Endothelial cell of umbilical vein (primary cell): Measurements from ENCODE around the gene SVEP1. TPM values are rescaled to one million over a fixed set of nuclear protein-coding genes. Genes with fewer than 3 reads are reported as not detected.
A peak's percentile ranks its signal among the peaks of the same experiment; 100 is the strongest.

Source experiments
- BruUV-seq: library from RNA; stranded (reverse); fragments of 400-500 nt; replicated peaks from 2 replicates; lab custom pipeline; 2021; lab: Mats Ljungman, UMichigan
- CTCF ChIA-PET: fragments of 300-600, 350-600 bp; sonication (Branson Sonifier 250); formaldehyde crosslinking; loops from one replicate; lab custom pipeline; 2021; ENCODE audit warnings: antibody characterized with exemption, inconsistent platforms; lab: Charles Lee
- POLR2A ChIA-PET: fragments of 300-600, 350-600 bp; sonication (Branson Sonifier 250); formaldehyde crosslinking; loops from one replicate; lab custom pipeline; 2021; ENCODE audit warnings: antibody characterized with exemption, inconsistent platforms; lab: Charles Lee
- DNase-seq: peaks from one replicate; pipeline ENCODE4 v3.0.0-alpha.2; 2011; ENCODE audit warnings: low read depth, low spot score
- FAIRE-seq: peaks from 2 replicates; lab custom pipeline; 2011; peaks lifted over from hg19 to GRCh38; lab: Jason Lieb, UNC
- H2AFZ ChIP-seq: 2 replicates; pipeline ENCODE4 v1.6.0; 2012; ENCODE audit warnings: low read depth, low read length, control low read depth, inconsistent platforms
- H3K27ac ChIP-seq: 2 replicates; pipeline ENCODE4 v1.5.1; 2011; ENCODE audit warnings: low read depth, mild to moderate bottlenecking, control low read depth, low read length, moderate library complexity; ENCODE audit not compliant: insufficient read depth
- H3K27me3 ChIP-seq, 2 experiments: 2 replicates each; pipeline versions ENCODE4 v1.6.0 to v1.6.1; 2011; ENCODE audit warnings: low read length in 2 of 2, mixed read lengths in 1 of 2; ENCODE audit not compliant: control insufficient read depth in 2 of 2, insufficient read depth in 2 of 2
- H3K36me3 ChIP-seq, 2 experiments: 2 replicates in 1 of 2; 3 replicates in 1 of 2; pipeline ENCODE4 v1.5.1; 2011; ENCODE audit warnings: low read length in 2 of 2, mild to moderate bottlenecking in 1 of 2, moderate library complexity in 1 of 2; ENCODE audit not compliant: control insufficient read depth in 2 of 2, insufficient read depth in 2 of 2; ENCODE audit errors: extremely low read depth in 1 of 2
- H3K4me1 ChIP-seq: 3 replicates; pipeline ENCODE4 v1.5.1; 2011; ENCODE audit warnings: mild to moderate bottlenecking, low read length; ENCODE audit not compliant: control insufficient read depth, insufficient read depth; ENCODE audit errors: extremely low read depth
- H3K4me2 ChIP-seq: 2 replicates; pipeline ENCODE4 v1.6.1; 2011; ENCODE audit warnings: low read length, control low read depth, mixed read lengths; ENCODE audit not compliant: insufficient read depth
- H3K4me3 ChIP-seq, 3 experiments: fragments of 200-600 bp in 1 of 3; sonication (generic), shearing (Covaris generic) in 1 of 3; replicated peaks in 1 of 3; 2 replicates each; pipeline ENCODE4 v1.5.1; 2011 to 2016; ENCODE audit warnings: control low read depth in 3 of 3, low read length in 3 of 3, mild to moderate bottlenecking in 2 of 3, inconsistent platforms in 1 of 3, low read depth in 1 of 3, moderate library complexity in 1 of 3; ENCODE audit not compliant: insufficient read depth in 1 of 3
- H3K79me2 ChIP-seq: 2 replicates; pipeline ENCODE4 v1.6.0; 2012; ENCODE audit warnings: low read length, inconsistent platforms; ENCODE audit not compliant: control insufficient read depth, insufficient read depth
- H3K9ac ChIP-seq: replicated peaks from 2 replicates; pipeline ENCODE3; 2011; ENCODE audit warnings: low read length, control low read depth; ENCODE audit not compliant: insufficient read depth; ENCODE audit errors: extremely low read depth
- H3K9me1 ChIP-seq: replicated peaks from 3 replicates; pipeline ENCODE4 v1.6.0; 2011; ENCODE audit warnings: mild to moderate bottlenecking, low read length; ENCODE audit not compliant: control insufficient read depth, insufficient read depth; ENCODE audit errors: extremely low read depth
- H3K9me3 ChIP-seq: replicated peaks from 2 replicates; pipeline ENCODE4 v1.5.1; 2012; ENCODE audit warnings: low read length, inconsistent platforms; ENCODE audit not compliant: control insufficient read depth, insufficient read depth
- H4K20me1 ChIP-seq: replicated peaks from 2 replicates; pipeline ENCODE3; 2011; ENCODE audit warnings: mild to moderate bottlenecking, low read length; ENCODE audit not compliant: control insufficient read depth, insufficient read depth; ENCODE audit errors: extremely low read depth
- CTCF ChIP-seq, 2 donors: IDR thresholded peaks; 1 replicate in 1 of 2; 2 replicates in 1 of 2; pipeline ENCODE4 v1.5.1; 2011; ENCODE audit warnings: low read length in 2 of 2, mild to moderate bottlenecking in 2 of 2, moderate library complexity in 2 of 2, control low read depth in 1 of 2, inconsistent platforms in 1 of 2, low read depth in 1 of 2; ENCODE audit not compliant: insufficient read depth in 1 of 2; ENCODE audit errors: extremely low read depth in 1 of 2
- EZH2 ChIP-seq: IDR thresholded peaks from 2 replicates; pipeline ENCODE4 v1.6.1; 2012; ENCODE audit warnings: borderline replicate concordance, low read depth, mild to moderate bottlenecking, moderate library complexity, low read length, inconsistent platforms; ENCODE audit not compliant: severe bottlenecking
- FOS ChIP-seq: IDR thresholded peaks from 2 replicates; pipeline ENCODE4 v1.6.1; 2011; ENCODE audit warnings: mild to moderate bottlenecking, low read length, moderate library complexity, borderline replicate concordance; ENCODE audit not compliant: insufficient read depth
- GATA2 ChIP-seq: IDR thresholded peaks from 2 replicates; pipeline ENCODE4 v1.7.0; 2011; ENCODE audit warnings: low read depth, mild to moderate bottlenecking, moderate library complexity, mixed read lengths, low read length; ENCODE audit not compliant: insufficient read length, insufficient read depth
- JUN ChIP-seq: IDR thresholded peaks from 2 replicates; pipeline ENCODE4 v1.6.1; 2011; ENCODE audit warnings: borderline replicate concordance, low read depth; ENCODE audit not compliant: insufficient read length, insufficient read depth
- MAX ChIP-seq: IDR thresholded peaks from 2 replicates; pipeline ENCODE4 v1.6.1; 2011; ENCODE audit not compliant: insufficient read depth, insufficient read length
- MYC ChIP-seq: IDR thresholded peaks from one replicate; pipeline ENCODE4 v1.6.1; 2011; ENCODE audit warnings: mild to moderate bottlenecking, low read depth, low read length
- POLR2A ChIP-seq: IDR thresholded peaks from 2 replicates; pipeline ENCODE4 v1.6.1; 2012; ENCODE audit warnings: low read depth, mild to moderate bottlenecking, control low read depth, low read length
- POLR2AphosphoS5 ChIP-seq: IDR thresholded peaks from 2 replicates; pipeline ENCODE4 v1.6.1; 2012; ENCODE audit warnings: low read depth, mild to moderate bottlenecking, control low read depth, low read length, moderate library complexity; ENCODE audit not compliant: insufficient read depth
- dilution Hi-C: fragments of 300-500 bp; cut with MboI; formaldehyde crosslinking; loops from one replicate; pipeline ENCODE4 v1.15.0; 2019; ENCODE audit warnings: low sequenced_read_pairs; ENCODE audit not compliant: extremely low pct_ligation_motif_present
- intact Hi-C: fragments of 100-400 bp; cut with micrococcal nuclease; formaldehyde crosslinking; loops from one replicate; pipeline ENCODE4 v1.10.0; 2022
- polyA plus RNA-seq, 4 experiments: library from polyadenylated mRNA; depleted of rRNA in 3 of 4; stranded (reverse) in 3 of 4; unstranded in 1 of 4; fragments of >200 nt; gene quantifications; 2 replicates each; pipeline versions ENCODE4 v1.2.1 to v1.2.3, GENCODE V29; 2011 to 2012; ENCODE audit warnings: missing spikeins in 1 of 4
- total RNA-seq: library from RNA; stranded (reverse); gene quantifications from 2 replicates; pipeline ENCODE4 v1.2.3, GENCODE V29; 2021

The SVEP1 gene
- total and polyA plus RNA-seq, 2 donors (not counting 3 experiments of a cell fraction or from before 2014, with no cell fraction given) = 0.04 to 0.29 TPM

GRCh38 chr9:110583237-110583636 is 3.7 kb upstream of the SVEP1 start:
- ChIA-PET POLR2A (no interaction called here), CTCF (interaction anchor here (0.7 kb wide), 1 partner anchor 156 kb away, joined by 3 read pairs; no protein-coding TSS in a partner anchor)
- FAIRE-seq (no peak), DNase-seq (peak; percentile 28)
- Histone ChIP-seq H4K20me1 (no peaks in the 10 kb centered on the region), H3K27ac (no peak overlapping the region), H3K9ac (no peak overlapping the region), H3K36me3 (no peaks in the 10 kb centered on the region), H3K4me3 (no peak overlapping the region), H3K4me2 (no peak overlapping the region), H3K9me3 (no peaks in the 10 kb centered on the region), H2AFZ (no peak overlapping the region), H3K79me2 (no peaks in the 10 kb centered on the region), H3K9me1 (no peaks in the 10 kb centered on the region), H3K27me3 (peaks cover 18 to 19% of the 10 kb centered on the region in 2 experiments), H3K4me1 (peaks cover 8% of the 10 kb centered on the region)
- dilution Hi-C loops (no loop called here), intact Hi-C loops (loop anchor here (1.0 kb wide), 1 partner anchor 131 kb away; no protein-coding TSS in a partner anchor)
- no TSS peak for BruUV-seq
- TF ChIP-seq MYC (no peak), JUN (no peak), CTCF (IDR thresholded peaks at IDR 0.05; ENCODE audit: extremely low read depth in 1 of 2, insufficient read depth in 1 of 2, low read depth in 1 of 2, low read length in 2 of 2) (no peak), POLR2AphosphoS5 (no peak), FOS (no peak), MAX (no peak), EZH2 (no peak), GATA2 (no peak), POLR2A (no peak)
